ENCODE measurements around the gene LRMDA. TPM values are rescaled to one million over a fixed set of nuclear protein-coding genes. Genes with fewer than 3 reads are reported as not detected.

Gene LRMDA
- total RNA-seq, 1 experiment from 2014 or later = 4.8 TPM

- no peak overlapping the region for H3K4me3 ChIP-seq (replicated peaks in 1 of 2; ENCODE audit: low read depth in 1 of 2, low read length in 2 of 2)
- H3K4me1 ChIP-seq (ENCODE audit: control insufficient read depth in 1 of 2, insufficient read depth in 2 of 2, low read length in 2 of 2) = peaks cover 0 to 11% of the 10 kb centered on the region in 2 experiments; a peak in 2 of 4 replicates
- no peak overlapping the region for H3K27ac ChIP-seq (ENCODE audit: low read depth, low read length)
- H3K9ac ChIP-seq (ENCODE audit: low read length) = no peak overlapping the region
- CTCF ChIA-PET = no interaction called here
- POLR2A ChIA-PET = interaction anchor here (1.6 kb wide), 1 partner anchor 402 kb away, joined by 8 read pairs; no protein-coding TSS in a partner anchor
- no peak overlapping the region for H2AFZ ChIP-seq (ENCODE audit: low read depth, low read length, poor library complexity, severe bottlenecking)
- no TSS peak for BruUV-seq (replicated peaks)
- TF ChIP-seq SRF (IDR thresholded peaks at IDR 0.05; ENCODE audit: low read depth) (no peak), FOSL1 (IDR thresholded peaks at IDR 0.05; ENCODE audit: low read depth) (0 out of 2 replicates have a peak, but pooled peaks have one; percentile 16), POLR2AphosphoS5 (IDR thresholded peaks at IDR 0.05; ENCODE audit: low read depth, low read length) (no peak), JUND (IDR thresholded peaks at IDR 0.05) (0 out of 2 replicates have a peak, but pooled peaks have one; percentile 12), SP1 (IDR thresholded peaks at IDR 0.05; ENCODE audit: low read depth) (no peak)
- H4K20me1 ChIP-seq (ENCODE audit: insufficient read depth) = no peaks in the 10 kb centered on the region
- no peaks in the 10 kb centered on the region for H3K79me2 ChIP-seq (ENCODE audit: insufficient read depth, low read length)
- no peaks in the 10 kb centered on the region for H3K9me2 ChIP-seq (ENCODE audit: insufficient read depth)
- H3K4me2 ChIP-seq (ENCODE audit: low read length) = peak overlapping the region; percentile 6; the same call in 1 of the 2 replicates
- RAD21 ChIA-PET (ENCODE audit: low non-redundant PET in 1 of 2, low total read pairs in 2 of 2, uncharacterized antibody in 2 of 2, unreplicated experiment in 2 of 2) = no interaction called here
- no peak for DNase-seq (ENCODE audit: low read depth, low spot score)
- peaks cover 3% of the 10 kb centered on the region; the same call in 1 of the 2 replicates for H3K27me3 ChIP-seq (ENCODE audit: insufficient read depth, low read length)
- ATAC-seq = peak; percentile 32; the same call in 1 of the 2 replicates
- no peaks in the 10 kb centered on the region for H3K36me3 ChIP-seq (ENCODE audit: control insufficient read depth in 1 of 2, insufficient read depth in 2 of 2, low read length in 2 of 2)
- intact Hi-C loops (cut with micrococcal nuclease) = no loop called here
- H3K9me3 ChIP-seq (ENCODE audit: control insufficient read depth in 1 of 2, insufficient read depth in 1 of 2, low read depth in 1 of 2, low read length in 2 of 2) = no peaks in the 10 kb centered on the region
These were observed 98.9 kb downstream of the LRMDA start for GRCh38 chr10:75530299-75530698.

GRCh38 chr10:75531571-75532031, 100.2 kb downstream of the LRMDA start:
- no peak overlapping the region for H3K9ac ChIP-seq (ENCODE audit: low read length)
- BruUV-seq (replicated peaks) = no TSS peak
- H3K4me1 ChIP-seq (ENCODE audit: control insufficient read depth in 1 of 2, insufficient read depth in 2 of 2, low read length in 2 of 2) = peaks cover 0 to 11% of the 10 kb centered on the region in 2 experiments; a peak in 2 of 4 replicates
- no peaks in the 10 kb centered on the region for H3K79me2 ChIP-seq (ENCODE audit: insufficient read depth, low read length)
- H3K9me2 ChIP-seq (ENCODE audit: insufficient read depth) = no peaks in the 10 kb centered on the region
- H3K4me2 ChIP-seq (ENCODE audit: low read length) = no peak overlapping the region
- intact Hi-C loops (cut with micrococcal nuclease) = no loop called here
- no peak overlapping the region for H3K27ac ChIP-seq (ENCODE audit: low read depth, low read length)
- no peak overlapping the region for H2AFZ ChIP-seq (ENCODE audit: low read depth, low read length, poor library complexity, severe bottlenecking)
- TF ChIP-seq JUND (IDR thresholded peaks at IDR 0.05) (no peak), POLR2AphosphoS5 (IDR thresholded peaks at IDR 0.05; ENCODE audit: low read depth, low read length) (no peak), ATF3 (IDR thresholded peaks at IDR 0.05) (no peak), RAD21 (IDR thresholded peaks at IDR 0.05; ENCODE audit: low read depth) (no peak), CBX3 (IDR thresholded peaks at IDR 0.05; ENCODE audit: low read depth) (no peak), ZNF274 (IDR thresholded peaks at IDR 0.05; ENCODE audit: low read depth, low read length) (no peak), FOSL1 (IDR thresholded peaks at IDR 0.05; ENCODE audit: low read depth) (no peak), ZBTB33 (IDR thresholded peaks at IDR 0.05; ENCODE audit: extremely low read depth, insufficient replicate concordance, low read length) (no peak), ELF1 (IDR thresholded peaks at IDR 0.05; ENCODE audit: borderline replicate concordance, low read depth) (no peak), TCF7L2 (IDR thresholded peaks at IDR 0.05; ENCODE audit: borderline replicate concordance, extremely low read depth, insufficient read depth, insufficient read length) (no peak)
- TF ChIP-seq, protein P1, sequence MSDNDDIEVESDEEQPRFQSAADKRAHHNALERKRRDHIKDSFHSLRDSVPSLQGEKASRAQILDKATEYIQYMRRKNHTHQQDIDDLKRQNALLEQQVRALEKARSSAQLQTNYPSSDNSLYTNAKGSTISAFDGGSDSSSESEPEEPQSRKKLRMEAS (IDR thresholded peaks at IDR 0.05) = no peak
- TF ChIP-seq, protein P2, sequence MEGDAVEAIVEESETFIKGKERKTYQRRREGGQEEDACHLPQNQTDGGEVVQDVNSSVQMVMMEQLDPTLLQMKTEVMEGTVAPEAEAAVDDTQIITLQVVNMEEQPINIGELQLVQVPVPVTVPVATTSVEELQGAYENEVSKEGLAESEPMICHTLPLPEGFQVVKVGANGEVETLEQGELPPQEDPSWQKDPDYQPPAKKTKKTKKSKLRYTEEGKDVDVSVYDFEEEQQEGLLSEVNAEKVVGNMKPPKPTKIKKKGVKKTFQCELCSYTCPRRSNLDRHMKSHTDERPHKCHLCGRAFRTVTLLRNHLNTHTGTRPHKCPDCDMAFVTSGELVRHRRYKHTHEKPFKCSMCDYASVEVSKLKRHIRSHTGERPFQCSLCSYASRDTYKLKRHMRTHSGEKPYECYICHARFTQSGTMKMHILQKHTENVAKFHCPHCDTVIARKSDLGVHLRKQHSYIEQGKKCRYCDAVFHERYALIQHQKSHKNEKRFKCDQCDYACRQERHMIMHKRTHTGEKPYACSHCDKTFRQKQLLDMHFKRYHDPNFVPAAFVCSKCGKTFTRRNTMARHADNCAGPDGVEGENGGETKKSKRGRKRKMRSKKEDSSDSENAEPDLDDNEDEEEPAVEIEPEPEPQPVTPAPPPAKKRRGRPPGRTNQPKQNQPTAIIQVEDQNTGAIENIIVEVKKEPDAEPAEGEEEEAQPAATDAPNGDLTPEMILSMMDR (IDR thresholded peaks at IDR 0.05 in 2 of 3, conservative IDR thresholded peaks at IDR 0.05 in 1 of 3; ENCODE audit: borderline replicate concordance in 1 of 3, insufficient read depth in 1 of 3, low read depth in 2 of 3, low read length in 2 of 3) = no peak
- no peaks in the 10 kb centered on the region for H4K20me1 ChIP-seq (ENCODE audit: insufficient read depth)
- H3K4me3 ChIP-seq (replicated peaks in 1 of 2; ENCODE audit: low read depth in 1 of 2, low read length in 2 of 2) = no peak overlapping the region
- peaks cover 3% of the 10 kb centered on the region; the same call in 1 of the 2 replicates for H3K27me3 ChIP-seq (ENCODE audit: insufficient read depth, low read length)
- ChIA-PET RAD21 (ENCODE audit: low non-redundant PET in 1 of 2, low total read pairs in 2 of 2, uncharacterized antibody in 2 of 2, unreplicated experiment in 2 of 2) (no interaction called here), POLR2A (interaction anchor here (1.6 kb wide), 1 partner anchor 400 kb away, joined by 8 read pairs; no protein-coding TSS in a partner anchor), CTCF (no interaction called here)
- no peak for ATAC-seq
- no peaks in the 10 kb centered on the region for H3K9me3 ChIP-seq (ENCODE audit: control insufficient read depth in 1 of 2, insufficient read depth in 1 of 2, low read depth in 1 of 2, low read length in 2 of 2)
- H3K36me3 ChIP-seq (ENCODE audit: control insufficient read depth in 1 of 2, insufficient read depth in 2 of 2, low read length in 2 of 2) = no peaks in the 10 kb centered on the region
- DNase-seq (ENCODE audit: low read depth, low spot score) = no peak

Measured in HCT116 (cell line).